Prostate gland (tissue), 2 donors: ENCODE results near the gene POU6F1. TPM values are rescaled to one million over a fixed set of nuclear protein-coding genes. Genes with fewer than 3 reads are reported as not detected.

ENCODE experiments used
- DNase-seq: peaks from one replicate; pipeline ENCODE4 v3.0.0-alpha.2; 2019; ENCODE audit warnings: low spot score
- H3K27ac ChIP-seq, 2 donors: fragments of 200-600 bp; sonication (generic); 2 replicates each; pipeline ENCODE4 v1.5.1; 2017 to 2019
- H3K27me3 ChIP-seq: fragments of 200-600 bp; sonication (generic); replicated peaks from 2 replicates; pipeline ENCODE4 v1.5.1; 2019; ENCODE audit not compliant: insufficient read depth
- H3K36me3 ChIP-seq, 2 donors: fragments of 200-600 bp; sonication (generic); 1 replicate in 1 of 2; 2 replicates in 1 of 2; pipeline versions ENCODE4 v1.5.1 to v1.8.1; 2017 to 2019
- H3K4me1 ChIP-seq: fragments of 200-600 bp; sonication (generic); replicated peaks from 2 replicates; pipeline ENCODE4 v1.5.1; 2019
- H3K4me3 ChIP-seq, 2 donors: fragments of 200-600 bp; sonication (generic); 2 replicates each; pipeline ENCODE4 v1.5.1; 2017 to 2019
- H3K9me3 ChIP-seq: fragments of 200-600 bp; sonication (generic); 2 replicates; pipeline ENCODE4 v1.5.1; 2017
- CTCF ChIP-seq, 4 experiments: fragments of 200-600 bp in 2 of 4; fragments of 450-650 bp in 2 of 4; sonication (generic) in 2 of 4; IDR thresholded peaks; 1 replicate in 3 of 4; 2 replicates in 1 of 4; pipeline ENCODE4 v1.5.1; 2016 to 2019; ENCODE audit warnings: antibody characterized with exemption in 4 of 4, mild to moderate bottlenecking in 2 of 4, moderate library complexity in 2 of 4
- POLR2A ChIP-seq: fragments of 450-650 bp; IDR thresholded peaks from one replicate; pipeline ENCODE4 v1.6.1; 2016; ENCODE audit warnings: antibody characterized with exemption, mild to moderate bottlenecking
- POLR2AphosphoS5 ChIP-seq: sonication (generic); formaldehyde crosslinking; IDR thresholded peaks from one replicate; pipeline ENCODE4 v1.6.1; 2017; ENCODE audit warnings: antibody characterized with exemption
- WGBS: methylation state at CpG from one replicate; pipeline ENCODE4 v1.1.5; 2018; 5-methylcytosine and 5-hydroxymethylcytosine counted together
- intact Hi-C: fragments of 100-400 bp; cut with DNase I; formaldehyde crosslinking; loops from one replicate; pipeline ENCODE4 v1.14.2; 2022
- total RNA-seq, 2 donors: library from RNA; depleted of rRNA; stranded (reverse); fragments of >200 nt; gene quantifications; one replicate each; pipeline ENCODE4 v1.1.0, GENCODE V29; 2016

Gene POU6F1
- total RNA-seq, 2 donors from 2014 or later, result 13.5 to 17.2 TPM

- intact Hi-C loops, result no loop called here
- 96% methylated on average over 12 of the region's 12 CpGs for WGBS
- no peaks in the 10 kb centered on the region for H3K9me3 ChIP-seq
Measured at GRCh38 chr12:51191516-51192283, 26.2 kb downstream of the POU6F1 start.

GRCh38 chr12:51190820-51191219 lies 27.0 kb downstream of the POU6F1 start:
- WGBS, result 86% methylated on average over 4 of the region's 4 CpGs
- Histone ChIP-seq H3K36me3 (no peaks in the 10 kb centered on the region), H3K9me3 (no peaks in the 10 kb centered on the region), H3K4me3 (no peak overlapping the region), H3K27ac (no peak overlapping the region), H3K4me1 (no peaks in the 10 kb centered on the region), H3K27me3 (no peaks in the 10 kb centered on the region)
- DNase-seq, result no peak
- intact Hi-C loops, result no loop called here
- TF ChIP-seq CTCF (IDR thresholded peaks at IDR 0.05), result no peak
- no peak for TF ChIP-seq POLR2A
- no peak for TF ChIP-seq POLR2AphosphoS5

More at GRCh38 chr12:51191516-51192283, 26.2 kb downstream of the POU6F1 start:
- TF ChIP-seq CTCF (IDR thresholded peaks at IDR 0.05), result no peak
- TF ChIP-seq POLR2AphosphoS5, result no peak
- no peak for TF ChIP-seq POLR2A
- Histone ChIP-seq H3K27me3 (no peaks in the 10 kb centered on the region), H3K27ac (no peak overlapping the region), H3K4me3 (no peak overlapping the region), H3K36me3 (no peaks in the 10 kb centered on the region), H3K4me1 (no peaks in the 10 kb centered on the region)
- DNase-seq, result no peak

GRCh38 chr12:51189790-51190355 lies 28.0 kb downstream of the POU6F1 start:
- no peak for DNase-seq
- no peak overlapping the region for H3K27ac ChIP-seq
- no peaks in the 10 kb centered on the region for H3K27me3 ChIP-seq
- no peaks in the 10 kb centered on the region for H3K36me3 ChIP-seq
- no peak overlapping the region for H3K4me3 ChIP-seq
- 91% methylated on average over 14 of the region's 14 CpGs for WGBS
- intact Hi-C loops, result no loop called here
- no peaks in the 10 kb centered on the region for H3K4me1 ChIP-seq
- TF ChIP-seq CTCF (IDR thresholded peaks at IDR 0.05) (no peak), POLR2AphosphoS5 (no peak), POLR2A (no peak)
- no peaks in the 10 kb centered on the region for H3K9me3 ChIP-seq

GRCh38 chr12:51188359-51189051 lies 29.4 kb downstream of the POU6F1 start:
- DNase-seq, result no peak
- Histone ChIP-seq H3K36me3 (no peaks in the 10 kb centered on the region), H3K4me1 (no peaks in the 10 kb centered on the region), H3K27ac (no peak overlapping the region), H3K27me3 (no peaks in the 10 kb centered on the region), H3K9me3 (no peaks in the 10 kb centered on the region), H3K4me3 (no peak overlapping the region)
- intact Hi-C loops, result no loop called here
- no peak for TF ChIP-seq CTCF (IDR thresholded peaks at IDR 0.05)
- no peak for TF ChIP-seq POLR2A
- TF ChIP-seq POLR2AphosphoS5, result no peak
- WGBS, result 89% methylated on average over 14 of the region's 14 CpGs
